Astrocyte (in vitro differentiated cells and primary cell): Measurements from ENCODE around the gene KRT6A. TPM values are rescaled to one million over a fixed set of nuclear protein-coding genes. Genes with fewer than 3 reads are reported as not detected.

Source experiments
- DNase-seq: peaks from one replicate; pipeline ENCODE4 v3.0.0-alpha.2; 2010; ENCODE audit warnings: low read depth
- FAIRE-seq: peaks from 2 replicates; lab custom pipeline; 2011; peaks lifted over from hg19 to GRCh38; lab: Jason Lieb, UNC
- H2AFZ ChIP-seq: 2 replicates; pipeline ENCODE4 v1.6.0; 2012; ENCODE audit warnings: low read depth, low read length, inconsistent platforms
- H3K27ac ChIP-seq: 2 replicates; pipeline ENCODE4 v1.5.1; 2011; ENCODE audit warnings: low read depth, low read length, inconsistent platforms
- H3K27me3 ChIP-seq: 2 replicates; pipeline ENCODE4 v1.6.0; 2011; ENCODE audit warnings: low read length, inconsistent platforms; ENCODE audit not compliant: insufficient read depth
- H3K36me3 ChIP-seq: 2 replicates; pipeline ENCODE4 v1.5.1; 2011; ENCODE audit warnings: low read length, inconsistent platforms; ENCODE audit not compliant: insufficient read depth
- H3K4me1 ChIP-seq: 2 replicates; pipeline ENCODE4 v1.5.1; 2011; ENCODE audit warnings: low read length, inconsistent platforms; ENCODE audit not compliant: insufficient read depth
- H3K4me2 ChIP-seq: 2 replicates; pipeline ENCODE4 v1.6.0; 2012; ENCODE audit warnings: low read length, inconsistent platforms
- H3K4me3 ChIP-seq: 2 replicates; pipeline ENCODE4 v1.5.1; 2011; ENCODE audit warnings: low read depth, mild to moderate bottlenecking, low read length, inconsistent platforms; ENCODE audit not compliant: insufficient read depth
- H3K79me2 ChIP-seq: 2 replicates; pipeline ENCODE4 v1.6.0; 2012; ENCODE audit warnings: mild to moderate bottlenecking, low read length, inconsistent platforms; ENCODE audit not compliant: insufficient read depth
- H3K9ac ChIP-seq: 2 replicates; pipeline ENCODE4 v1.6.0; 2012; ENCODE audit warnings: mild to moderate bottlenecking, low read length, inconsistent platforms
- H3K9me3 ChIP-seq: 2 replicates; pipeline ENCODE4 v1.5.1; 2012; ENCODE audit warnings: low read depth, mild to moderate bottlenecking, low read length, inconsistent platforms; ENCODE audit not compliant: insufficient read depth
- H4K20me1 ChIP-seq: 2 replicates; pipeline ENCODE4 v1.6.0; 2012; ENCODE audit warnings: low read length, inconsistent platforms; ENCODE audit not compliant: insufficient read depth
- H3K27ac Mint-ChIP-seq: one replicate; pipeline ENCODE4 v1.8.0; 2021; ENCODE audit warnings: mild to moderate bottlenecking, mixed read lengths; ENCODE audit not compliant: unreplicated experiment
- H3K27me3 Mint-ChIP-seq: one replicate; pipeline ENCODE4 v1.8.0; 2021; ENCODE audit warnings: low read depth, mixed read lengths; ENCODE audit not compliant: unreplicated experiment
- H3K36me3 Mint-ChIP-seq: one replicate; pipeline ENCODE4 v1.8.0; 2021; ENCODE audit warnings: low read depth, mixed read lengths; ENCODE audit not compliant: unreplicated experiment
- H3K4me1 Mint-ChIP-seq: one replicate; pipeline ENCODE4 v1.8.0; 2021; ENCODE audit warnings: low read depth, mixed read lengths; ENCODE audit not compliant: unreplicated experiment
- H3K4me3 Mint-ChIP-seq: one replicate; pipeline ENCODE4 v1.8.0; 2021; ENCODE audit warnings: mild to moderate bottlenecking, moderate library complexity, mixed read lengths; ENCODE audit not compliant: unreplicated experiment
- H3K9me3 Mint-ChIP-seq: one replicate; pipeline ENCODE4 v1.8.0; 2021; ENCODE audit warnings: mild to moderate bottlenecking, mixed read lengths; ENCODE audit not compliant: unreplicated experiment
- CTCF ChIP-seq: IDR thresholded peaks from 2 replicates; pipeline ENCODE4 v1.5.1; 2011; ENCODE audit warnings: low read depth, mild to moderate bottlenecking, inconsistent platforms, low read length, moderate library complexity; ENCODE audit not compliant: insufficient read depth
- EZH2 ChIP-seq: IDR thresholded peaks from 2 replicates; pipeline ENCODE4 v1.6.1; 2012; ENCODE audit warnings: mild to moderate bottlenecking, low read length, inconsistent platforms; ENCODE audit not compliant: insufficient read depth
- total RNA-seq: library from RNA; stranded (reverse); gene quantifications from 2 replicates; pipeline ENCODE4 v1.2.1, GENCODE V29; 2021

Gene KRT6A
- total RNA-seq, 1 donor from 2014 or later: 0.95 TPM

- Mint-ChIP-seq H3K4me1 (peaks cover 3% of the 10 kb centered on the region), H3K27ac (peak within 1 kb of the TSS; percentile 36), H3K36me3 (peaks cover 5% of the 10 kb centered on the region), H3K4me3 (no peak within 1 kb of the TSS), H3K9me3 (no peaks in the 10 kb centered on the region), H3K27me3 (peaks cover 61% of the 10 kb centered on the region)
- no peak within 1 kb of the TSS for H3K4me3 ChIP-seq
- H3K4me1 ChIP-seq: no peaks in the 10 kb centered on the region
- H3K27me3 ChIP-seq: peaks cover 22% of the 10 kb centered on the region
- no peaks in the 10 kb centered on the region for H3K9me3 ChIP-seq
- FAIRE-seq (no peak), DNase-seq (no peak)
- no peaks in the 10 kb centered on the region for H3K36me3 ChIP-seq
- H3K9ac ChIP-seq: no peak within 1 kb of the TSS
- no peak within 1 kb of the TSS for H3K27ac ChIP-seq
- no peaks in the 10 kb centered on the region for H3K79me2 ChIP-seq
- H2AFZ ChIP-seq: no peak within 1 kb of the TSS
- H3K4me2 ChIP-seq: no peak within 1 kb of the TSS
- TF ChIP-seq CTCF (no peak), EZH2 (no peak)
- H4K20me1 ChIP-seq: no peaks in the 10 kb centered on the region
Observed at GRCh38 chr12:52519826-52520662, 27.0 kb upstream of the KRT6A start, which contains the start of gene KRT5. Gene KRT5 (minus strand): TSS chr12:52520394. CDS start chr12:52520296, 98 bp downstream.

GRCh38 chr12:52519387-52519703 is 26.3 kb upstream of the KRT6A start:
- H3K27me3 Mint-ChIP-seq: peaks cover 61% of the 10 kb centered on the region
- H3K4me1 Mint-ChIP-seq: peaks cover 3% of the 10 kb centered on the region
- Histone ChIP-seq H3K27ac (no peak overlapping the region), H3K4me1 (no peaks in the 10 kb centered on the region), H2AFZ (no peak overlapping the region), H3K9ac (no peak overlapping the region), H3K4me3 (no peak overlapping the region), H3K79me2 (no peaks in the 10 kb centered on the region), H3K36me3 (no peaks in the 10 kb centered on the region), H3K4me2 (no peak overlapping the region), H3K27me3 (peaks cover 22% of the 10 kb centered on the region), H4K20me1 (no peaks in the 10 kb centered on the region), H3K9me3 (no peaks in the 10 kb centered on the region)
- H3K4me3 Mint-ChIP-seq: no peak overlapping the region
- DNase-seq: no peak
- peaks cover 5% of the 10 kb centered on the region for H3K36me3 Mint-ChIP-seq
- no peak overlapping the region for H3K27ac Mint-ChIP-seq
- TF ChIP-seq EZH2 (no peak), CTCF (no peak)
- H3K9me3 Mint-ChIP-seq: no peaks in the 10 kb centered on the region
- no peak for FAIRE-seq
